GM12874 (cell line): Measurements from ENCODE around the gene DEPDC1B.
A peak's percentile ranks its signal among the peaks of the same experiment; 100 is the strongest.

Experiments
- CTCF ChIP-seq: IDR thresholded peaks from 2 replicates; pipeline ENCODE4 v1.5.1; 2011; ENCODE audit warnings: low read depth, mild to moderate bottlenecking, control low read depth, low read length, moderate library complexity; ENCODE audit not compliant: insufficient read depth

DEPDC1B gene

GRCh38 chr5:60651872-60652620 lies 47.9 kb downstream of the DEPDC1B start:
- TF ChIP-seq CTCF, result no peak

- TF ChIP-seq CTCF, result peak; percentile 40; the same call in 1 of the 2 replicates
Measured at GRCh38 chr5:60649288-60649917, 50.6 kb downstream of the DEPDC1B start.

GRCh38 chr5:60648175-60648574 lies 51.8 kb downstream of the DEPDC1B start:
- TF ChIP-seq CTCF, result no peak

- TF ChIP-seq CTCF, result no peak
Measured at GRCh38 chr5:60640901-60641300, 59.1 kb downstream of the DEPDC1B start.

GRCh38 chr5:60639544-60639943 lies 60.4 kb downstream of the DEPDC1B start:
- no peak for TF ChIP-seq CTCF

GRCh38 chr5:60638300-60638699 lies 61.7 kb downstream of the DEPDC1B start:
- TF ChIP-seq CTCF, result no peak

GRCh38 chr5:60636644-60637043 lies 63.3 kb downstream of the DEPDC1B start:
- TF ChIP-seq CTCF, result no peak
